Loucy (cell line): Measurements from ENCODE around the gene LANCL1.
"Not testable (repeated sequence)": the region's sequence is repeated elsewhere in the genome, so short reads cannot be mapped to it uniquely, and the experiment has no call there.

ENCODE experiments used
- EZH2phosphoT487 ChIP-seq: fragments of 200-600 bp; IDR thresholded peaks from 2 replicates; pipeline ENCODE4 v1.6.1; 2018; ENCODE audit warnings: antibody characterized with exemption, mild to moderate bottlenecking, moderate library complexity, borderline replicate concordance
- TF ChIP-seq, protein P1 (sequence below): fragments of 200-600 bp; sonication (generic); conservative IDR thresholded peaks from 2 replicates; pipeline ENCODE4 v1.5.1; 2014; ENCODE audit warnings: mild to moderate bottlenecking, antibody characterized with exemption, low read length

DNA sequence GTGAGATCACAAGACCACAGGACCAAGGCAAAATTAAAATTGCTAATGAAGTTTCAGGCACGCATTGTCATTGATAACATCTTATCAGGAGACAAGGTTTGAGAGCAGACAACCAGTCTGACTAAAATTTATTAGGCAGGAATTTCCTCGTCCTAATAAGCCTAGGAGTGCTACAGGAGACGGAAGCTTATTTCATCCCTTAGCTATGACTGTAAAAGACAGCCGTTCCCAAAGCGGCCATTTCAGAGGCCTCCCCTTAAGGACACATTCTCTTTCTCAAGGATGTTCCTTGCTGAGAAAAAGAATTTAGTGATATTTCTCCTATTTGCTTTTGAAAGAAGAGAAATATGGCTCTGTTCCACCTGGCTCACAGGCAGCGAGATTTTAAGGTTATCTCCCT is 49.2 kb downstream of the LANCL1 start:
- TF ChIP-seq, protein P1, sequence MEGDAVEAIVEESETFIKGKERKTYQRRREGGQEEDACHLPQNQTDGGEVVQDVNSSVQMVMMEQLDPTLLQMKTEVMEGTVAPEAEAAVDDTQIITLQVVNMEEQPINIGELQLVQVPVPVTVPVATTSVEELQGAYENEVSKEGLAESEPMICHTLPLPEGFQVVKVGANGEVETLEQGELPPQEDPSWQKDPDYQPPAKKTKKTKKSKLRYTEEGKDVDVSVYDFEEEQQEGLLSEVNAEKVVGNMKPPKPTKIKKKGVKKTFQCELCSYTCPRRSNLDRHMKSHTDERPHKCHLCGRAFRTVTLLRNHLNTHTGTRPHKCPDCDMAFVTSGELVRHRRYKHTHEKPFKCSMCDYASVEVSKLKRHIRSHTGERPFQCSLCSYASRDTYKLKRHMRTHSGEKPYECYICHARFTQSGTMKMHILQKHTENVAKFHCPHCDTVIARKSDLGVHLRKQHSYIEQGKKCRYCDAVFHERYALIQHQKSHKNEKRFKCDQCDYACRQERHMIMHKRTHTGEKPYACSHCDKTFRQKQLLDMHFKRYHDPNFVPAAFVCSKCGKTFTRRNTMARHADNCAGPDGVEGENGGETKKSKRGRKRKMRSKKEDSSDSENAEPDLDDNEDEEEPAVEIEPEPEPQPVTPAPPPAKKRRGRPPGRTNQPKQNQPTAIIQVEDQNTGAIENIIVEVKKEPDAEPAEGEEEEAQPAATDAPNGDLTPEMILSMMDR, result not testable (repeated sequence)
- TF ChIP-seq EZH2phosphoT487, result not testable (repeated sequence)
